K562 (cell line): ENCODE data around the gene KRTAP12-2. TPM values are rescaled to one million over a fixed set of nuclear protein-coding genes. Genes with fewer than 3 reads are reported as not detected.

Source experiments
- ATAC-seq: fragments of 200-7000 bp; cut with Tn5 transposase; 3 replicates; pipeline ENCODE4 v1.9.1; 2020; ENCODE audit warnings: moderate library complexity
- BruUV-seq: library from RNA; stranded (reverse); fragments of 400-500 nt; replicated peaks from 2 replicates; lab custom pipeline; 2021; lab: Mats Ljungman, UMichigan
- CTCF ChIA-PET: fragments of 300-600 bp; formaldehyde crosslinking; extraction: SDS; loops from one replicate; lab custom pipeline; 2021; ENCODE audit warnings: low intra/inter-chr PET ratio; lab: Yijun Ruan, JAX
- POLR2A ChIA-PET: fragments of 300-600, 350-650 bp; sonication (Branson Sonifier 250); formaldehyde crosslinking; extraction: SDS; loops from one replicate; lab custom pipeline; 2021; ENCODE audit warnings: antibody characterized with exemption, inconsistent platforms; lab: Yijun Ruan, JAX
- DNase-seq, 4 experiments: peaks; one replicate each; pipeline versions ENCODE4 v3.0.0 to v3.0.0-alpha.2; 2011 to 2018; ENCODE audit warnings: low spot score in 3 of 4, mixed read lengths in 3 of 4; ENCODE audit errors: extremely low read depth in 1 of 4
- FAIRE-seq: peaks from 2 replicates; lab custom pipeline; 2011; peaks lifted over from hg19 to GRCh38; lab: Jason Lieb, UNC
- H2AFZ ChIP-seq: 2 replicates; pipeline ENCODE4 v1.6.0; 2011; ENCODE audit warnings: low read depth, low read length, control low read depth, inconsistent platforms
- H3K27ac ChIP-seq: fragments of 200-600 bp; 3 replicates; pipeline ENCODE4 v1.8.0; 2011; ENCODE audit warnings: low read depth, mild to moderate bottlenecking, control low read depth, inconsistent platforms, low read length, moderate library complexity, mixed read lengths; ENCODE audit errors: extremely low read depth
- H3K27me3 ChIP-seq, 2 experiments: fragments of 300-600 bp in 1 of 2; 2 replicates in 1 of 2; 3 replicates in 1 of 2; pipeline versions ENCODE4 v1.6.0 to v1.8.0; 2011; ENCODE audit warnings: inconsistent platforms in 2 of 2, low read length in 2 of 2, mild to moderate bottlenecking in 1 of 2, mixed read lengths in 1 of 2, moderate library complexity in 1 of 2; ENCODE audit not compliant: control insufficient read depth in 2 of 2, insufficient read depth in 2 of 2
- H3K36me3 ChIP-seq: fragments of 300-600 bp; 3 replicates; pipeline ENCODE4 v1.8.0; 2011; ENCODE audit warnings: mild to moderate bottlenecking, low read length, inconsistent platforms; ENCODE audit not compliant: control insufficient read depth, insufficient read depth
- H3K4me1 ChIP-seq, 2 experiments: fragments of 200-600 bp in 1 of 2; replicated peaks in 1 of 2; 2 replicates in 1 of 2; 3 replicates in 1 of 2; pipeline versions ENCODE4 v1.5.1 to v1.8.0; 2011; ENCODE audit warnings: inconsistent platforms in 2 of 2, low read length in 2 of 2, mild to moderate bottlenecking in 1 of 2, mixed read lengths in 1 of 2, moderate library complexity in 1 of 2; ENCODE audit not compliant: control insufficient read depth in 2 of 2, insufficient read depth in 2 of 2
- H3K4me2 ChIP-seq: 2 replicates; pipeline ENCODE4 v1.6.1; 2011; ENCODE audit warnings: low read length, control low read depth, inconsistent platforms, mixed read lengths; ENCODE audit not compliant: insufficient read depth
- H3K4me3 ChIP-seq: fragments of 200-600 bp; sonication (generic), shearing (Covaris generic); 2 replicates; pipeline ENCODE4 v1.5.1; 2016; ENCODE audit warnings: control low read depth, inconsistent platforms
- H3K79me2 ChIP-seq: fragments of 200-600 bp; 3 replicates; pipeline ENCODE4 v1.8.0; 2011; ENCODE audit warnings: low read length, inconsistent platforms; ENCODE audit not compliant: control insufficient read depth, insufficient read depth
- H3K9ac ChIP-seq, 2 experiments: 2 replicates each; pipeline versions ENCODE4 v1.6.0 to v1.6.1; 2011; ENCODE audit warnings: low read depth in 2 of 2, low read length in 2 of 2, control low read depth in 1 of 2, inconsistent platforms in 1 of 2, mild to moderate bottlenecking in 1 of 2, mixed read lengths in 1 of 2; ENCODE audit not compliant: insufficient read depth in 1 of 2
- H3K9me1 ChIP-seq: one replicate; pipeline ENCODE4 v1.6.0; 2011; ENCODE audit warnings: inconsistent platforms, mild to moderate bottlenecking, low read length, moderate library complexity; ENCODE audit not compliant: control insufficient read depth, insufficient read depth
- H3K9me3 ChIP-seq: replicated peaks from 2 replicates; pipeline ENCODE4 v1.5.1; 2011; ENCODE audit warnings: low read depth, low read length, inconsistent platforms; ENCODE audit not compliant: control insufficient read depth, insufficient read depth
- H4K20me1 ChIP-seq: replicated peaks from 2 replicates; pipeline ENCODE4 v1.6.1; 2011; ENCODE audit warnings: low read length, inconsistent platforms, mixed read lengths; ENCODE audit not compliant: control insufficient read depth, insufficient read depth
- ARNT ChIP-seq, 2 experiments: fragments of 450-650 bp; IDR thresholded peaks; 2 replicates each; pipeline ENCODE4 v1.6.1; 2016; ENCODE audit warnings: mild to moderate bottlenecking in 1 of 2
- BMI1 ChIP-seq: fragments of 150-350 bp; IDR thresholded peaks from 2 replicates; pipeline ENCODE4 v1.6.1; 2014; ENCODE audit warnings: low read length
- E2F3 ChIP-seq: fragments of 250-450 bp; sonication (Bioruptor Pico); IDR thresholded peaks from 2 replicates; pipeline ENCODE4 v1.4.0; 2020; ENCODE audit warnings: mild to moderate bottlenecking
- ETS2 ChIP-seq: IDR thresholded peaks from 2 replicates; pipeline ENCODE4 v1.6.1; 2016; ENCODE audit warnings: borderline replicate concordance, missing genetic modification characterization, mild to moderate bottlenecking, moderate library complexity, missing compliant biosample characterization; ENCODE audit not compliant: poor library complexity, severe bottlenecking
- FOXK2 ChIP-seq, 2 experiments: fragments of 450-650 bp; IDR thresholded peaks in 1 of 2; conservative IDR thresholded peaks in 1 of 2; 2 replicates each; pipeline ENCODE4 v1.6.1; 2016; ENCODE audit warnings: low read depth in 2 of 2, mild to moderate bottlenecking in 1 of 2
- GABPA ChIP-seq: fragments of 200-800 bp; sonication (Bioruptor generic); conservative IDR thresholded peaks from 2 replicates; pipeline ENCODE4 v1.6.1; 2016; ENCODE audit warnings: low read depth, missing genetic modification characterization, missing compliant biosample characterization
- MYBL2 ChIP-seq, 2 experiments: fragments of 450-650 bp in 1 of 2; sonication (generic) in 1 of 2; formaldehyde crosslinking in 1 of 2; IDR thresholded peaks; 2 replicates each; pipeline versions ENCODE4 v1.6.1 to v1.8.1; 2017 to 2022; ENCODE audit warnings: borderline replicate concordance in 1 of 2, inconsistent platforms in 1 of 2, low read depth in 1 of 2, mild to moderate bottlenecking in 1 of 2, missing genetic modification reagents in 1 of 2, moderate library complexity in 1 of 2
- SPI1 ChIP-seq: IDR thresholded peaks from 2 replicates; pipeline ENCODE4 v1.6.1; 2011; ENCODE audit warnings: low read depth, low read length, control low read depth, borderline replicate concordance
- STAT5A ChIP-seq: IDR thresholded peaks from 2 replicates; pipeline ENCODE4 v1.6.1; 2012; ENCODE audit warnings: low read length, inconsistent platforms, borderline replicate concordance
- YBX1 ChIP-seq: fragments of 450-650 bp; IDR thresholded peaks from 2 replicates; pipeline ENCODE4 v1.7.1; 2016; ENCODE audit warnings: mild to moderate bottlenecking
- ZEB2 ChIP-seq: fragments of 450-650 bp; IDR thresholded peaks from 2 replicates; pipeline ENCODE4 v1.6.1; 2016
- ZNF316 ChIP-seq: fragments of 450-650 bp; IDR thresholded peaks from 2 replicates; pipeline ENCODE4 v1.6.1; 2016
- ZNF644 ChIP-seq: fragments of 200-800 bp; sonication (Bioruptor generic); IDR thresholded peaks from 2 replicates; pipeline ENCODE4 v1.6.1; 2016; ENCODE audit warnings: low read depth, missing genetic modification characterization, missing compliant biosample characterization
- WGBS: fragments of 100-300 bp; shearing (Covaris generic); methylation state at CpG from one replicate; pipeline ENCODE4 v1.1.6; 2016; ENCODE audit warnings: low coverage, mixed read lengths; ENCODE audit not compliant: insufficient coverage; ENCODE audit errors: missing lambda C conversion rate; 5-methylcytosine and 5-hydroxymethylcytosine counted together
- in situ Hi-C: fragments of 300-500 bp; cut with MboI; formaldehyde crosslinking; loops from 4 replicates; pipeline ENCODE4 v1.15.0; 2018; ENCODE audit warnings: inconsistent platforms, mixed read lengths
- intact Hi-C: fragments of 100-400 bp; cut with micrococcal nuclease; formaldehyde crosslinking; loops from 2 replicates; pipeline ENCODE4 v1.14.2; 2022
- polyA plus RNA-seq, 8 experiments: library from polyadenylated mRNA; depleted of rRNA in 4 of 8; stranded (reverse) in 5 of 8; unstranded in 3 of 8; fragments of >200 nt; fragmentation: Nextera tagmentation in 2 of 8; fragmentation: Illumina TruSeq in 1 of 8; extraction: Ambion mirVana in 2 of 8; extraction: Trizol in 1 of 8; gene quantifications; 2 replicates each; pipeline versions ENCODE4 v1.2.1 to v1.2.3, GENCODE V29; 2011 to 2014; ENCODE audit warnings: inconsistent platforms in 1 of 8, missing spikeins in 1 of 8
- total RNA-seq, 7 experiments: library from RNA; depleted of rRNA in 6 of 7; stranded (reverse); fragments of >200 nt in 6 of 7; fragmentation: Illumina TruSeq in 2 of 7; extraction: Trizol in 2 of 7; gene quantifications; 2 replicates each; pipeline versions ENCODE4 v1.2.1 to v1.2.3, GENCODE V29; 2011 to 2021; ENCODE audit warnings: low replicate concordance in 1 of 7
- TF ChIP-seq, protein P1 (sequence below): fragments of 450-650 bp; IDR thresholded peaks from 2 replicates; pipeline ENCODE4 v1.6.1; 2017; ENCODE audit warnings: mild to moderate bottlenecking, moderate library complexity
- TF ChIP-seq, protein P2 (sequence below), 2 experiments: fragments of 450-650 bp in 1 of 2; sonication (generic) in 1 of 2; formaldehyde crosslinking in 1 of 2; IDR thresholded peaks in 1 of 2; conservative IDR thresholded peaks in 1 of 2; 2 replicates each; pipeline versions ENCODE4 v1.6.1 to v1.8.1; 2016 to 2023; ENCODE audit warnings: mild to moderate bottlenecking in 2 of 2, moderate library complexity in 2 of 2, inconsistent platforms in 1 of 2, missing genetic modification reagents in 1 of 2
- TF ChIP-seq, protein P3 (sequence below): IDR thresholded peaks from 2 replicates; pipeline ENCODE4 v1.6.1; 2011; ENCODE audit not compliant: insufficient read length; ENCODE audit errors: extremely low read depth
- TF ChIP-seq, protein P4 (sequence below): fragments of 250-450 bp; sonication (Bioruptor Pico); IDR thresholded peaks from 2 replicates; pipeline ENCODE4 v1.5.0; 2021; ENCODE audit warnings: mild to moderate bottlenecking, borderline replicate concordance

The KRTAP12-2 gene
- total and polyA plus RNA-seq, 9 of the 15 experiments (the other 6 are each of a cell fraction or from before 2014, with no cell fraction given), result not detected

DNA sequence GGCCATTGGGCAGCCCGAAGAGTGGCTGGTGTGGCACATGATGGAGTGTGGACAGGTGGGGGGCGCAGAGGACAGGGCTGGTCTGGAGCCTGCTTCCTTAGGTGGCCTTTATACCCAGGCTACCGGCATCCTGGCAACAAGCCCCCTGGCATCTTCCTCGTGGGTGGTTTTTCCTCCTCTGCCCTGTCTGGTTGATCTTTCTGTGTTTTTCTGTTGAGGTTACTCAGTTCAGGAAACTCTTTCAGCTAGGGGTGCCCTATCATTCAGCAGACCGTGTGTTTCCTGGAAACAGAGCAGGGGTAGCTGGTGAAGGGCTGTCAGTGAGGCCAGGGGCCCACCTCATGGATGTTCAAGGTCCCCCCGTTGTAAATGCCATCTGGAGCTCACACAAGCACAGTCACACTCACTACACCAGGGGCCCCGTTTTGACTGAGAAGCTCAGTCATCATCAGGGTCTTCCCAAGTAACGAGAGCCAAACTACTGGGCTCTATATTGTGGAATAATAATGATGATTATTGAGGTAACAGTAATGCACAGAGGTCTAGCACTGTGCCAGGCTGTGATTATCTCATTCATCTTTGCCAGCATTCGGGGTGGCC, 12.1 kb downstream of the KRTAP12-2 start, which contains the start of gene KRTAP12-4:
Gene KRTAP12-4 (minus strand): TSS at position 84 of the 600 bp plus-strand sequence. CDS start 45 bp downstream, at position 39.
- no peak within 1 kb of the TSS for H2AFZ ChIP-seq
- H3K4me1 ChIP-seq, result peaks cover 0 to 8% of the 10 kb centered on the region in 2 experiments; a peak in 2 of 5 replicates
- no TSS peak for BruUV-seq
- H3K36me3 ChIP-seq, result no peaks in the 10 kb centered on the region
- DNase-seq, result no peak
- H3K9me3 ChIP-seq, result no peaks in the 10 kb centered on the region
- H4K20me1 ChIP-seq, result no peaks in the 10 kb centered on the region
- intact Hi-C loops, result no loop called here
- H3K9me1 ChIP-seq, result no peaks in the 10 kb centered on the region
- ChIA-PET POLR2A (interaction anchor here (1.2 kb wide), 1 partner anchor 88 kb away, joined by 3 read pairs; no protein-coding TSS in a partner anchor), CTCF (no interaction called here)
- no peak for ATAC-seq
- H3K27ac ChIP-seq, result no peak within 1 kb of the TSS
- FAIRE-seq, result no peak
- in situ Hi-C loops, result no loop called here
- 1% methylated on average over 9 of the region's 9 CpGs for WGBS
- H3K79me2 ChIP-seq, result no peaks in the 10 kb centered on the region
- no peak within 1 kb of the TSS for H3K4me2 ChIP-seq
- peaks cover 11 to 52% of the 10 kb centered on the region in 2 experiments; a peak in 4 of 5 replicates for H3K27me3 ChIP-seq
- no peak within 1 kb of the TSS for H3K4me3 ChIP-seq
- H3K9ac ChIP-seq, result no peak within 1 kb of the TSS
- TF ChIP-seq, protein P1, sequence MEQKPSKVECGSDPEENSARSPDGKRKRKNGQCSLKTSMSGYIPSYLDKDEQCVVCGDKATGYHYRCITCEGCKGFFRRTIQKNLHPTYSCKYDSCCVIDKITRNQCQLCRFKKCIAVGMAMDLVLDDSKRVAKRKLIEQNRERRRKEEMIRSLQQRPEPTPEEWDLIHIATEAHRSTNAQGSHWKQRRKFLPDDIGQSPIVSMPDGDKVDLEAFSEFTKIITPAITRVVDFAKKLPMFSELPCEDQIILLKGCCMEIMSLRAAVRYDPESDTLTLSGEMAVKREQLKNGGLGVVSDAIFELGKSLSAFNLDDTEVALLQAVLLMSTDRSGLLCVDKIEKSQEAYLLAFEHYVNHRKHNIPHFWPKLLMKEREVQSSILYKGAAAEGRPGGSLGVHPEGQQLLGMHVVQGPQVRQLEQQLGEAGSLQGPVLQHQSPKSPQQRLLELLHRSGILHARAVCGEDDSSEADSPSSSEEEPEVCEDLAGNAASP, result no peak
- TF ChIP-seq ARNT (IDR thresholded peaks at IDR 0.05), result no peak
- TF ChIP-seq, protein P2, sequence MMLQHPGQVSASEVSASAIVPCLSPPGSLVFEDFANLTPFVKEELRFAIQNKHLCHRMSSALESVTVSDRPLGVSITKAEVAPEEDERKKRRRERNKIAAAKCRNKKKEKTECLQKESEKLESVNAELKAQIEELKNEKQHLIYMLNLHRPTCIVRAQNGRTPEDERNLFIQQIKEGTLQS (IDR thresholded peaks at IDR 0.05), result no peak
- TF ChIP-seq, protein P2 (CRISPR knock-in tag; conservative IDR thresholded peaks at IDR 0.05), result no peak
- TF ChIP-seq MYBL2 (IDR thresholded peaks at IDR 0.05; ENCODE audit: low read depth), result no peak
- TF ChIP-seq MYBL2 (CRISPR knock-in tag; IDR thresholded peaks at IDR 0.05; ENCODE audit: borderline replicate concordance), result no peak
- no peak for TF ChIP-seq BMI1
- no peak for TF ChIP-seq FOXK2 (conservative IDR thresholded peaks at IDR 0.05 in 1 of 2, IDR thresholded peaks at IDR 0.05 in 1 of 2; ENCODE audit: low read depth in 2 of 2)
- no peak for TF ChIP-seq YBX1
- TF ChIP-seq E2F3, result no peak
- no peak for TF ChIP-seq STAT5A
- TF ChIP-seq ZNF644 (tag), result no peak
- no peak for TF ChIP-seq ZEB2
- TF ChIP-seq GABPA, result no peak
- TF ChIP-seq, protein P3, sequence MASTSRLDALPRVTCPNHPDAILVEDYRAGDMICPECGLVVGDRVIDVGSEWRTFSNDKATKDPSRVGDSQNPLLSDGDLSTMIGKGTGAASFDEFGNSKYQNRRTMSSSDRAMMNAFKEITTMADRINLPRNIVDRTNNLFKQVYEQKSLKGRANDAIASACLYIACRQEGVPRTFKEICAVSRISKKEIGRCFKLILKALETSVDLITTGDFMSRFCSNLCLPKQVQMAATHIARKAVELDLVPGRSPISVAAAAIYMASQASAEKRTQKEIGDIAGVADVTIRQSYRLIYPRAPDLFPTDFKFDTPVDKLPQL, result no peak
- no peak for TF ChIP-seq ETS2
- TF ChIP-seq, protein P4, sequence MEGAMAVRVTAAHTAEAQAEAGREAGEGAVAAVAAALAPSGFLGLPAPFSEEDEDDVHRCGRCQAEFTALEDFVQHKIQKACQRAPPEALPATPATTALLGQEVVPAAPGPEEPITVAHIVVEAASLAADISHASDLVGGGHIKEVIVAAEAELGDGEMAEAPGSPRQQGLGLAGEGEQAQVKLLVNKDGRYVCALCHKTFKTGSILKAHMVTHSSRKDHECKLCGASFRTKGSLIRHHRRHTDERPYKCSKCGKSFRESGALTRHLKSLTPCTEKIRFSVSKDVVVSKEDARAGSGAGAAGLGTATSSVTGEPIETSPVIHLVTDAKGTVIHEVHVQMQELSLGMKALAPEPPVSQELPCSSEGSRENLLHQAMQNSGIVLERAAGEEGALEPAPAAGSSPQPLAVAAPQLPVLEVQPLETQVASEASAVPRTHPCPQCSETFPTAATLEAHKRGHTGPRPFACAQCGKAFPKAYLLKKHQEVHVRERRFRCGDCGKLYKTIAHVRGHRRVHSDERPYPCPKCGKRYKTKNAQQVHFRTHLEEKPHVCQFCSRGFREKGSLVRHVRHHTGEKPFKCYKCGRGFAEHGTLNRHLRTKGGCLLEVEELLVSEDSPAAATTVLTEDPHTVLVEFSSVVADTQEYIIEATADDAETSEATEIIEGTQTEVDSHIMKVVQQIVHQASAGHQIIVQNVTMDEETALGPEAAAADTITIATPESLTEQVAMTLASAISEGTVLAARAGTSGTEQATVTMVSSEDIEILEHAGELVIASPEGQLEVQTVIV, result no peak
- TF ChIP-seq ZNF316, result no peak
- no peak for TF ChIP-seq SPI1
